C4-2B (cell line): ENCODE data around the gene EIF4E2.

Experiments
- ZFX ChIP-seq: fragments of 450-650 bp; IDR thresholded peaks from 2 replicates; pipeline ENCODE4 v1.6.1; 2017
- TF ChIP-seq, protein P1 (sequence below): fragments of 450-650 bp; conservative IDR thresholded peaks from 2 replicates; pipeline ENCODE4 v1.5.1; 2017; ENCODE audit warnings: mild to moderate bottlenecking

DNA sequence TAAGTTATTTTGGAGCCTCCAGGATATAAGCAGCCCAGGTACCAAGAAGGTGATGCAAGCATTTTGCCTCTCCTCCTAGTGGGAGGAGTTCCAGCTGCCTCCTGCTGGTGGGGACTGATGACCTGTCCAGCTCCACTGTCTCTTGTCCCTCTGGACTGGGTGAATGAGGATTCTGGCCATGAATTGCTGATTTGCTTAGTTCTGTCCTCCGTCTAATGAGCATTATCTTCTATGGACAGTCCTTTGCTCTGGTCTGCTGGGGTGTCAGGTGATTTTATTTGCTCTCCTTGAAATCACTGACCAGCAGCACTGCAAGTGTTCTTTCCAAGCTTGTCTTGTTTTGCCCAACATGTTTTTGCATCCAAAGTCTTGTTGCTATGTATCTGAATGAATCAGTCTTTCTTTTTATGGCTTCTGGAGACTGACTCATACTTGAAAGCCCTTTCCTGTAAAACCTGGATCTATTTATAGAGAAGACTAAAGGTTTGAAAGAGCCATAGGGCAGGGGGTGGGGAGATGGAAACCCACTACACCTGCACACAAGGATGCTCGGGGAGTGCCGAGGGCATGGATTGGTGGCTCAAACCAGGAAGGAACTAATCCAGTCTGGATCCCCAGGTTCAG, 42.4 kb downstream of the EIF4E2 start:
- TF ChIP-seq, protein P1, sequence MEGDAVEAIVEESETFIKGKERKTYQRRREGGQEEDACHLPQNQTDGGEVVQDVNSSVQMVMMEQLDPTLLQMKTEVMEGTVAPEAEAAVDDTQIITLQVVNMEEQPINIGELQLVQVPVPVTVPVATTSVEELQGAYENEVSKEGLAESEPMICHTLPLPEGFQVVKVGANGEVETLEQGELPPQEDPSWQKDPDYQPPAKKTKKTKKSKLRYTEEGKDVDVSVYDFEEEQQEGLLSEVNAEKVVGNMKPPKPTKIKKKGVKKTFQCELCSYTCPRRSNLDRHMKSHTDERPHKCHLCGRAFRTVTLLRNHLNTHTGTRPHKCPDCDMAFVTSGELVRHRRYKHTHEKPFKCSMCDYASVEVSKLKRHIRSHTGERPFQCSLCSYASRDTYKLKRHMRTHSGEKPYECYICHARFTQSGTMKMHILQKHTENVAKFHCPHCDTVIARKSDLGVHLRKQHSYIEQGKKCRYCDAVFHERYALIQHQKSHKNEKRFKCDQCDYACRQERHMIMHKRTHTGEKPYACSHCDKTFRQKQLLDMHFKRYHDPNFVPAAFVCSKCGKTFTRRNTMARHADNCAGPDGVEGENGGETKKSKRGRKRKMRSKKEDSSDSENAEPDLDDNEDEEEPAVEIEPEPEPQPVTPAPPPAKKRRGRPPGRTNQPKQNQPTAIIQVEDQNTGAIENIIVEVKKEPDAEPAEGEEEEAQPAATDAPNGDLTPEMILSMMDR: no peak
- no peak for TF ChIP-seq ZFX
